SHP77 treated with DMSO at 0.1 percent for 48 hours (cell line): Measurements from ENCODE around the gene AGER.
A peak's percentile ranks its signal among the peaks of the same experiment; 100 is the strongest.

Experiments used
- DNase-seq: peaks from one replicate; lab custom pipeline; 2025; lab: John Stamatoyannopoulos, UW

Gene AGER

GRCh38 chr6:32168807-32169591, 15.1 kb downstream of the AGER start:
- DNase-seq: no peak

GRCh38 chr6:32168350-32168749, 15.7 kb downstream of the AGER start:
- no peak for DNase-seq

- no peak for DNase-seq
Observed at GRCh38 chr6:32167761-32168262, 16.2 kb downstream of the AGER start.

- DNase-seq: no peak
Observed at GRCh38 chr6:32167154-32167760, 16.8 kb downstream of the AGER start.

- DNase-seq: no peak
Observed at GRCh38 chr6:32166411-32167061, 17.5 kb downstream of the AGER start.

- DNase-seq: no peak
Observed at GRCh38 chr6:32164295-32164694, 19.8 kb downstream of the AGER start, which contains the start of gene EGFL8. Gene EGFL8, plus strand, starts transcription at chr6:32164595. Its CDS starts 1,571 bp downstream, at chr6:32166166.

GRCh38 chr6:32163559-32164258, 20.3 kb downstream of the AGER start:
- DNase-seq: no peak

GRCh38 chr6:32158052-32158451, 26.0 kb downstream of the AGER start:
- DNase-seq: no peak

GRCh38 chr6:32156891-32157290, 27.2 kb downstream of the AGER start:
- DNase-seq: no peak

GRCh38 chr6:32154514-32155161, 29.4 kb downstream of the AGER start:
- peak; percentile 40 for DNase-seq

GRCh38 chr6:32153564-32154513, 30.2 kb downstream of the AGER start, which contains the start of gene PPT2:
Gene PPT2, plus strand, starts transcription at chr6:32154141. Its CDS starts 454 bp downstream, at chr6:32154595.
- peak; percentile 81 for DNase-seq

GRCh38 chr6:32152769-32153563, 31.1 kb downstream of the AGER start:
- no peak for DNase-seq

GRCh38 chr6:32151863-32152768, 31.9 kb downstream of the AGER start, which contains the start of gene PRRT1:
Gene PRRT1, minus strand, starts transcription at chr6:32151939. Its CDS starts 112 bp downstream, at chr6:32151827.
- no peak for DNase-seq

- DNase-seq: no peak
Observed at GRCh38 chr6:32151181-32151862, 32.7 kb downstream of the AGER start.

GRCh38 chr6:32149932-32150870, 33.9 kb downstream of the AGER start:
- DNase-seq: no peak

GRCh38 chr6:32149092-32149755, 34.8 kb downstream of the AGER start:
- DNase-seq: no peak
